Endothelial cell of umbilical vein (primary cell): Measurements from ENCODE around the gene NCOA3. TPM values are rescaled to one million over a fixed set of nuclear protein-coding genes. Genes with fewer than 3 reads are reported as not detected.

Source experiments
- BruUV-seq: library from RNA; stranded (reverse); fragments of 400-500 nt; replicated peaks from 2 replicates; lab custom pipeline; 2021; lab: Mats Ljungman, UMichigan
- CTCF ChIA-PET: fragments of 300-600, 350-600 bp; sonication (Branson Sonifier 250); formaldehyde crosslinking; loops from one replicate; lab custom pipeline; 2021; ENCODE audit warnings: antibody characterized with exemption, inconsistent platforms; lab: Charles Lee
- POLR2A ChIA-PET: fragments of 300-600, 350-600 bp; sonication (Branson Sonifier 250); formaldehyde crosslinking; loops from one replicate; lab custom pipeline; 2021; ENCODE audit warnings: antibody characterized with exemption, inconsistent platforms; lab: Charles Lee
- DNase-seq: peaks from one replicate; pipeline ENCODE4 v3.0.0-alpha.2; 2011; ENCODE audit warnings: low read depth, low spot score
- FAIRE-seq: peaks from 2 replicates; lab custom pipeline; 2011; peaks lifted over from hg19 to GRCh38; lab: Jason Lieb, UNC
- H2AFZ ChIP-seq: 2 replicates; pipeline ENCODE4 v1.6.0; 2012; ENCODE audit warnings: low read depth, low read length, control low read depth, inconsistent platforms
- H3K27ac ChIP-seq: 2 replicates; pipeline ENCODE4 v1.5.1; 2011; ENCODE audit warnings: low read depth, mild to moderate bottlenecking, control low read depth, low read length, moderate library complexity; ENCODE audit not compliant: insufficient read depth
- H3K27me3 ChIP-seq, 2 experiments: 2 replicates each; pipeline versions ENCODE4 v1.6.0 to v1.6.1; 2011; ENCODE audit warnings: low read length in 2 of 2, mixed read lengths in 1 of 2; ENCODE audit not compliant: control insufficient read depth in 2 of 2, insufficient read depth in 2 of 2
- H3K36me3 ChIP-seq, 2 experiments: 2 replicates in 1 of 2; 3 replicates in 1 of 2; pipeline ENCODE4 v1.5.1; 2011; ENCODE audit warnings: low read length in 2 of 2, mild to moderate bottlenecking in 1 of 2, moderate library complexity in 1 of 2; ENCODE audit not compliant: control insufficient read depth in 2 of 2, insufficient read depth in 2 of 2; ENCODE audit errors: extremely low read depth in 1 of 2
- H3K4me1 ChIP-seq: 3 replicates; pipeline ENCODE4 v1.5.1; 2011; ENCODE audit warnings: mild to moderate bottlenecking, low read length; ENCODE audit not compliant: control insufficient read depth, insufficient read depth; ENCODE audit errors: extremely low read depth
- H3K4me2 ChIP-seq: 2 replicates; pipeline ENCODE4 v1.6.1; 2011; ENCODE audit warnings: low read length, control low read depth, mixed read lengths; ENCODE audit not compliant: insufficient read depth
- H3K4me3 ChIP-seq, 3 experiments: fragments of 200-600 bp in 1 of 3; sonication (generic), shearing (Covaris generic) in 1 of 3; replicated peaks in 1 of 3; 2 replicates each; pipeline ENCODE4 v1.5.1; 2011 to 2016; ENCODE audit warnings: control low read depth in 3 of 3, low read length in 3 of 3, mild to moderate bottlenecking in 2 of 3, inconsistent platforms in 1 of 3, low read depth in 1 of 3, moderate library complexity in 1 of 3; ENCODE audit not compliant: insufficient read depth in 1 of 3
- H3K79me2 ChIP-seq: 2 replicates; pipeline ENCODE4 v1.6.0; 2012; ENCODE audit warnings: low read length, inconsistent platforms; ENCODE audit not compliant: control insufficient read depth, insufficient read depth
- H3K9ac ChIP-seq: replicated peaks from 2 replicates; pipeline ENCODE3; 2011; ENCODE audit warnings: low read length, control low read depth; ENCODE audit not compliant: insufficient read depth; ENCODE audit errors: extremely low read depth
- H3K9me1 ChIP-seq: replicated peaks from 3 replicates; pipeline ENCODE4 v1.6.0; 2011; ENCODE audit warnings: mild to moderate bottlenecking, low read length; ENCODE audit not compliant: control insufficient read depth, insufficient read depth; ENCODE audit errors: extremely low read depth
- H3K9me3 ChIP-seq: replicated peaks from 2 replicates; pipeline ENCODE4 v1.5.1; 2012; ENCODE audit warnings: low read length, inconsistent platforms; ENCODE audit not compliant: control insufficient read depth, insufficient read depth
- H4K20me1 ChIP-seq: replicated peaks from 2 replicates; pipeline ENCODE3; 2011; ENCODE audit warnings: mild to moderate bottlenecking, low read length; ENCODE audit not compliant: control insufficient read depth, insufficient read depth; ENCODE audit errors: extremely low read depth
- CTCF ChIP-seq, 2 donors: IDR thresholded peaks; 1 replicate in 1 of 2; 2 replicates in 1 of 2; pipeline ENCODE4 v1.5.1; 2011; ENCODE audit warnings: low read length in 2 of 2, mild to moderate bottlenecking in 2 of 2, moderate library complexity in 2 of 2, control low read depth in 1 of 2, inconsistent platforms in 1 of 2, low read depth in 1 of 2; ENCODE audit not compliant: insufficient read depth in 1 of 2; ENCODE audit errors: extremely low read depth in 1 of 2
- EZH2 ChIP-seq: IDR thresholded peaks from 2 replicates; pipeline ENCODE4 v1.6.1; 2012; ENCODE audit warnings: borderline replicate concordance, low read depth, mild to moderate bottlenecking, moderate library complexity, low read length, inconsistent platforms; ENCODE audit not compliant: severe bottlenecking
- GATA2 ChIP-seq: IDR thresholded peaks from 2 replicates; pipeline ENCODE4 v1.7.0; 2011; ENCODE audit warnings: low read depth, mild to moderate bottlenecking, moderate library complexity, mixed read lengths, low read length; ENCODE audit not compliant: insufficient read length, insufficient read depth
- JUN ChIP-seq: IDR thresholded peaks from 2 replicates; pipeline ENCODE4 v1.6.1; 2011; ENCODE audit warnings: borderline replicate concordance, low read depth; ENCODE audit not compliant: insufficient read length, insufficient read depth
- MYC ChIP-seq: IDR thresholded peaks from one replicate; pipeline ENCODE4 v1.6.1; 2011; ENCODE audit warnings: mild to moderate bottlenecking, low read depth, low read length
- POLR2A ChIP-seq: IDR thresholded peaks from 2 replicates; pipeline ENCODE4 v1.6.1; 2012; ENCODE audit warnings: low read depth, mild to moderate bottlenecking, control low read depth, low read length
- POLR2AphosphoS5 ChIP-seq: IDR thresholded peaks from 2 replicates; pipeline ENCODE4 v1.6.1; 2012; ENCODE audit warnings: low read depth, mild to moderate bottlenecking, control low read depth, low read length, moderate library complexity; ENCODE audit not compliant: insufficient read depth
- dilution Hi-C: fragments of 300-500 bp; cut with MboI; formaldehyde crosslinking; loops from one replicate; pipeline ENCODE4 v1.15.0; 2019; ENCODE audit warnings: low sequenced_read_pairs; ENCODE audit not compliant: extremely low pct_ligation_motif_present
- intact Hi-C: fragments of 100-400 bp; cut with micrococcal nuclease; formaldehyde crosslinking; loops from one replicate; pipeline ENCODE4 v1.10.0; 2022
- polyA plus RNA-seq, 4 experiments: library from polyadenylated mRNA; depleted of rRNA in 3 of 4; stranded (reverse) in 3 of 4; unstranded in 1 of 4; fragments of >200 nt; gene quantifications; 2 replicates each; pipeline versions ENCODE4 v1.2.1 to v1.2.3, GENCODE V29; 2011 to 2012; ENCODE audit warnings: missing spikeins in 1 of 4
- total RNA-seq: library from RNA; stranded (reverse); gene quantifications from 2 replicates; pipeline ENCODE4 v1.2.3, GENCODE V29; 2021

Gene NCOA3
- total and polyA plus RNA-seq, 2 donors (not counting 3 experiments of a cell fraction or from before 2014, with no cell fraction given) = 12.0 to 35.6 TPM

GRCh38 chr20:47557218-47557617 is 55.5 kb downstream of the NCOA3 start:
- no peak overlapping the region for H3K4me3 ChIP-seq
- CTCF ChIA-PET = interaction anchor here (2.4 kb wide), 1 partner anchor 18 kb away, joined by 6 read pairs; no protein-coding TSS in a partner anchor
- no peak overlapping the region for H2AFZ ChIP-seq
- no peaks in the 10 kb centered on the region for H3K9me3 ChIP-seq
- no peaks in the 10 kb centered on the region for H3K27me3 ChIP-seq
- H3K27ac ChIP-seq = no peak overlapping the region
- no peaks in the 10 kb centered on the region for H4K20me1 ChIP-seq
- dilution Hi-C loops (no loop called here), intact Hi-C loops (no loop called here)
- no peaks in the 10 kb centered on the region for H3K36me3 ChIP-seq
- H3K4me2 ChIP-seq = no peak overlapping the region
- H3K9ac ChIP-seq = no peak overlapping the region
- FAIRE-seq (no peak), DNase-seq (no peak)
- no TSS peak for BruUV-seq
- H3K79me2 ChIP-seq = peaks cover 55% of the 10 kb centered on the region
- no peaks in the 10 kb centered on the region for H3K4me1 ChIP-seq
- POLR2A ChIA-PET = no interaction called here
- TF ChIP-seq MYC = no peak
- no peak for TF ChIP-seq POLR2AphosphoS5
- no peak for TF ChIP-seq POLR2A
- TF ChIP-seq GATA2 = no peak
- TF ChIP-seq JUN = no peak
- TF ChIP-seq EZH2 = no peak
- TF ChIP-seq CTCF (IDR thresholded peaks at IDR 0.05; ENCODE audit: extremely low read depth in 1 of 2, insufficient read depth in 1 of 2, low read depth in 1 of 2, low read length in 2 of 2) = no peak
- H3K9me1 ChIP-seq = no peaks in the 10 kb centered on the region
